A549 (cell line): ENCODE measurements around the gene KCTD20.

ENCODE experiments used
- CHD2 ChIP-seq: fragments of 150-350 bp; IDR thresholded peaks from 2 replicates; pipeline ENCODE4 v1.6.1; 2014; ENCODE audit warnings: low read length; ENCODE audit not compliant: partially characterized antibody
- FOSL2 ChIP-seq, 2 experiments: fragments of 450-650 bp in 1 of 2; fragments of >200 bp in 1 of 2; sonication (Bioruptor Twin) in 1 of 2; formaldehyde crosslinking; IDR thresholded peaks; 2 replicates each; pipeline versions ENCODE4 v1.5.0 to v1.6.1; 2016 to 2020; ENCODE audit warnings: mild to moderate bottlenecking in 1 of 2, moderate library complexity in 1 of 2
- PHF8 ChIP-seq: fragments of 200-600 bp; sonication (generic); IDR thresholded peaks from 2 replicates; pipeline ENCODE4 v1.6.1; 2016; ENCODE audit warnings: low read depth, mild to moderate bottlenecking, antibody characterized with exemption, moderate library complexity, borderline replicate concordance
- POLR2A ChIP-seq: IDR thresholded peaks from 2 replicates; pipeline ENCODE4 v1.6.1; 2012; ENCODE audit warnings: mild to moderate bottlenecking, low read length
- RNF2 ChIP-seq: fragments of 200-600 bp; sonication (generic); IDR thresholded peaks from 2 replicates; pipeline ENCODE4 v1.6.1; 2016; ENCODE audit warnings: low read depth, mild to moderate bottlenecking, antibody characterized with exemption, moderate library complexity, borderline replicate concordance
- SREBF2 ChIP-seq: fragments of 450-650 bp; IDR thresholded peaks from 2 replicates; pipeline ENCODE4 v1.6.1; 2014; ENCODE audit warnings: mild to moderate bottlenecking, moderate library complexity
- TF ChIP-seq, protein P1 (sequence below): fragments of >200 bp; sonication (Bioruptor Twin); formaldehyde crosslinking; IDR thresholded peaks from 3 replicates; pipeline ENCODE4 v1.5.1; 2016
- TF ChIP-seq, protein P2 (sequence below): IDR thresholded peaks from 2 replicates; pipeline ENCODE4 v1.6.1; 2012; ENCODE audit warnings: low read depth, borderline replicate concordance
- TF ChIP-seq, protein P3 (sequence below): fragments of 450-650 bp; IDR thresholded peaks from 2 replicates; pipeline ENCODE4 v1.6.1; 2014; ENCODE audit warnings: antibody characterized with exemption
- TF ChIP-seq, protein P4 (sequence below): IDR thresholded peaks from 2 replicates; pipeline ENCODE4 v1.6.1; 2012
- TF ChIP-seq, protein P5 (sequence below): fragments of >200 bp; sonication (Bioruptor Twin); formaldehyde crosslinking; IDR thresholded peaks from 3 replicates; pipeline ENCODE4 v1.6.1; 2016
- TF ChIP-seq, protein P6 (sequence below): fragments of 250-450 bp; sonication (Bioruptor Pico); IDR thresholded peaks from 2 replicates; pipeline ENCODE4 v1.5.0; 2021; ENCODE audit warnings: mild to moderate bottlenecking, moderate library complexity, borderline replicate concordance

DNA sequence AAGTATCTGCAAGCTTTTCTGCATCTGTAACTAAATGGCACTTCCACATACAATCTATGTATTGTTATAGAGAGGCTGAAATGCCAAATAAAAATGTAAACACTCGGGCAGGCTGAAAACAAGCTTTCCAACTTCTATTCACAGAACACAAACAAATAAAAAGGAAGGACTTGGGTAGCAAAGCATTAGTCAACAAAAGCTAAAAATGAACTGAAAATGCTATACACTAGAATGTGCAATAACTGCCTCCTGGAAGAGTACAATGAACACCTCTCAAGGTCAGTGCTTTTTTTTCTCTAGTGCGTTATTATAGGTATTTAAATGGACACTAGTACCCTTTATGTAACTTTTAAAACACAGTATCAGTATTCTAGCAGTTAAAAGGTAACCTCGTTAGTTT lies 73.0 kb downstream of the KCTD20 start:
- TF ChIP-seq CHD2 (no peak), SREBF2 (no peak), POLR2A (no peak), RNF2 (no peak), FOSL2 (IDR thresholded peaks at IDR 0.05) (no peak), FOSL2 (CRISPR knock-in tag; IDR thresholded peaks at IDR 0.05) (no peak), PHF8 (no peak)
- TF ChIP-seq, protein P1, sequence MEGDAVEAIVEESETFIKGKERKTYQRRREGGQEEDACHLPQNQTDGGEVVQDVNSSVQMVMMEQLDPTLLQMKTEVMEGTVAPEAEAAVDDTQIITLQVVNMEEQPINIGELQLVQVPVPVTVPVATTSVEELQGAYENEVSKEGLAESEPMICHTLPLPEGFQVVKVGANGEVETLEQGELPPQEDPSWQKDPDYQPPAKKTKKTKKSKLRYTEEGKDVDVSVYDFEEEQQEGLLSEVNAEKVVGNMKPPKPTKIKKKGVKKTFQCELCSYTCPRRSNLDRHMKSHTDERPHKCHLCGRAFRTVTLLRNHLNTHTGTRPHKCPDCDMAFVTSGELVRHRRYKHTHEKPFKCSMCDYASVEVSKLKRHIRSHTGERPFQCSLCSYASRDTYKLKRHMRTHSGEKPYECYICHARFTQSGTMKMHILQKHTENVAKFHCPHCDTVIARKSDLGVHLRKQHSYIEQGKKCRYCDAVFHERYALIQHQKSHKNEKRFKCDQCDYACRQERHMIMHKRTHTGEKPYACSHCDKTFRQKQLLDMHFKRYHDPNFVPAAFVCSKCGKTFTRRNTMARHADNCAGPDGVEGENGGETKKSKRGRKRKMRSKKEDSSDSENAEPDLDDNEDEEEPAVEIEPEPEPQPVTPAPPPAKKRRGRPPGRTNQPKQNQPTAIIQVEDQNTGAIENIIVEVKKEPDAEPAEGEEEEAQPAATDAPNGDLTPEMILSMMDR: no peak
- TF ChIP-seq, protein P2, sequence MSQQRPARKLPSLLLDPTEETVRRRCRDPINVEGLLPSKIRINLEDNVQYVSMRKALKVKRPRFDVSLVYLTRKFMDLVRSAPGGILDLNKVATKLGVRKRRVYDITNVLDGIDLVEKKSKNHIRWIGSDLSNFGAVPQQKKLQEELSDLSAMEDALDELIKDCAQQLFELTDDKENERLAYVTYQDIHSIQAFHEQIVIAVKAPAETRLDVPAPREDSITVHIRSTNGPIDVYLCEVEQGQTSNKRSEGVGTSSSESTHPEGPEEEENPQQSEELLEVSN: no peak
- TF ChIP-seq, protein P3, sequence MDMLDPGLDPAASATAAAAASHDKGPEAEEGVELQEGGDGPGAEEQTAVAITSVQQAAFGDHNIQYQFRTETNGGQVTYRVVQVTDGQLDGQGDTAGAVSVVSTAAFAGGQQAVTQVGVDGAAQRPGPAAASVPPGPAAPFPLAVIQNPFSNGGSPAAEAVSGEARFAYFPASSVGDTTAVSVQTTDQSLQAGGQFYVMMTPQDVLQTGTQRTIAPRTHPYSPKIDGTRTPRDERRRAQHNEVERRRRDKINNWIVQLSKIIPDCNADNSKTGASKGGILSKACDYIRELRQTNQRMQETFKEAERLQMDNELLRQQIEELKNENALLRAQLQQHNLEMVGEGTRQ: no peak
- TF ChIP-seq, protein P4, sequence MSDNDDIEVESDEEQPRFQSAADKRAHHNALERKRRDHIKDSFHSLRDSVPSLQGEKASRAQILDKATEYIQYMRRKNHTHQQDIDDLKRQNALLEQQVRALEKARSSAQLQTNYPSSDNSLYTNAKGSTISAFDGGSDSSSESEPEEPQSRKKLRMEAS: no peak
- TF ChIP-seq, protein P5, sequence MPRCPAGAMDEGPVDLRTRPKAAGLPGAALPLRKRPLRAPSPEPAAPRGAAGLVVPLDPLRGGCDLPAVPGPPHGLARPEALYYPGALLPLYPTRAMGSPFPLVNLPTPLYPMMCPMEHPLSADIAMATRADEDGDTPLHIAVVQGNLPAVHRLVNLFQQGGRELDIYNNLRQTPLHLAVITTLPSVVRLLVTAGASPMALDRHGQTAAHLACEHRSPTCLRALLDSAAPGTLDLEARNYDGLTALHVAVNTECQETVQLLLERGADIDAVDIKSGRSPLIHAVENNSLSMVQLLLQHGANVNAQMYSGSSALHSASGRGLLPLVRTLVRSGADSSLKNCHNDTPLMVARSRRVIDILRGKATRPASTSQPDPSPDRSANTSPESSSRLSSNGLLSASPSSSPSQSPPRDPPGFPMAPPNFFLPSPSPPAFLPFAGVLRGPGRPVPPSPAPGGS: no peak
- TF ChIP-seq, protein P6, sequence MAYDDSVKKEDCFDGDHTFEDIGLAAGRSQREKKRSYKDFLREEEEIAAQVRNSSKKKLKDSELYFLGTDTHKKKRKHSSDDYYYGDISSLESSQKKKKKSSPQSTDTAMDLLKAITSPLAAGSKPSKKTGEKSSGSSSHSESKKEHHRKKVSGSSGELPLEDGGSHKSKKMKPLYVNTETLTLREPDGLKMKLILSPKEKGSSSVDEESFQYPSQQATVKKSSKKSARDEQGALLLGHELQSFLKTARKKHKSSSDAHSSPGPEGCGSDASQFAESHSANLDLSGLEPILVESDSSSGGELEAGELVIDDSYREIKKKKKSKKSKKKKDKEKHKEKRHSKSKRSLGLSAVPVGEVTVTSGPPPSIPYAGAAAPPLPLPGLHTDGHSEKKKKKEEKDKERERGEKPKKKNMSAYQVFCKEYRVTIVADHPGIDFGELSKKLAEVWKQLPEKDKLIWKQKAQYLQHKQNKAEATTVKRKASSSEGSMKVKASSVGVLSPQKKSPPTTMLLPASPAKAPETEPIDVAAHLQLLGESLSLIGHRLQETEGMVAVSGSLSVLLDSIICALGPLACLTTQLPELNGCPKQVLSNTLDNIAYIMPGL (CRISPR knock-in tag): no peak
